AG08396 (cell line): ENCODE results near the gene TRAPPC12.

Experiments
- DNase-seq: peaks from one replicate; pipeline ENCODE4 v3.0.0; 2012; ENCODE audit warnings: low spot score, mixed read lengths

TRAPPC12 gene

DNA sequence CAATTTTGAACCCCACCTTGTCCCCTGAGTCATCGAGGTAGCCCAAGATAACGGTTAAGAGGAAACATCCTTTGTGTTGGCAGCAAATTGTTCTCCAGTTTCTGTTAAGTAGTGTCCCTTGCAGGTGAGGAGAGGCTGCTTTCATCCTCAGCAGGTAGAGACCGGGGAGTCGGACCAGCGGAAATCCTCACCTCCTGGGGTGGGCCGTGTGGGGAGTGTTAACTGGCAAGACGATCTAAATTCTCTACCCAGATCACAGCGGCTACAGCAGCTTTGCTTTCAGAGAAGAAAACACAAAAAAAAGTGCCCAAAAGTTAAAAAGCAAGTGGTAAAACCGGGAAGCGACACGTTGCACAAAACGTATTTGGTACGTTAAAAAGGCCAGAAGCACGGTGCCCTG lies 76.6 kb downstream of the TRAPPC12 start:
- no peak for DNase-seq

DNA sequence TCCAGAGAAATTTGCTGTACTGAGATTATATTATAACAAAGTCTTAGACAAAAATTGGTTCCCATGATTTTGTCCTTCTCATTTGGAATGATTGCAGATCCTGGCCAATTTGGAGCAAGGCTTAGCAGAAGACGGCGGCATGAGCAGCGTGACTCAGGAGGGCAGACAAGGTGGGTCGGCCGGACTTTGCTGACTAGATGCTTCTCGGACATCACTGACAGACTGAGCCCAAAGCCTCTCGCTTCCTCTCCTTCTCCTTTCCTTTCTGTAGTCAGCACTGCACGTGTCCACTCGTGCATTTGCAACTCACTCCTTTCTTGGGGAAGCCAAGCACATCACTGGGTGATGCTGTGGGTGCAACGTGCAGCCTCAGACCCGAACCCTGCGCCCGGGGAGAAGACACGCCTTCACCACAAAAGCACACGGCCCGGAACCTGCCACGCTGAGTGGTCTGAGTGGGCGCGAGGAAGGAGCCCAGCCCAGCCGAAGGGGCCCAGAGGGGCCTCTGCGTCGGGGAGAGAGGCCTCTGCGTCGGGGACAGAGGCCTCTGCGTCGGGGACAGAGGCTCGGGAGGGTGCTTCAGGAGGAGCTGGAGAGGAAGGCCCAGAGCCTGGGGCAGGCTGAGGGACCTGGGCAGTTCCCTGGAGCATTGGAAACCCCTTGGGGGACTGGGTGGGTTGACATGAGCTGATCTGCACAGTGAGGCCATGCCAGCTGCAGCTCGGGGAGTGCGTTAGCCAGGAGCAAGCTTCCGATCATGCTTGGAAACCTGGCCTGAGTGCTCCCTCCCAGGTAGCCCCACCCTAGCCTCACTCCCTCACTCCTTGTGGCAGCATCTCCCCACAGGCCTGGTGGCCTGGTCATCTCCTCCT lies 78.3 kb downstream of the TRAPPC12 start:
- no peak for DNase-seq

DNA sequence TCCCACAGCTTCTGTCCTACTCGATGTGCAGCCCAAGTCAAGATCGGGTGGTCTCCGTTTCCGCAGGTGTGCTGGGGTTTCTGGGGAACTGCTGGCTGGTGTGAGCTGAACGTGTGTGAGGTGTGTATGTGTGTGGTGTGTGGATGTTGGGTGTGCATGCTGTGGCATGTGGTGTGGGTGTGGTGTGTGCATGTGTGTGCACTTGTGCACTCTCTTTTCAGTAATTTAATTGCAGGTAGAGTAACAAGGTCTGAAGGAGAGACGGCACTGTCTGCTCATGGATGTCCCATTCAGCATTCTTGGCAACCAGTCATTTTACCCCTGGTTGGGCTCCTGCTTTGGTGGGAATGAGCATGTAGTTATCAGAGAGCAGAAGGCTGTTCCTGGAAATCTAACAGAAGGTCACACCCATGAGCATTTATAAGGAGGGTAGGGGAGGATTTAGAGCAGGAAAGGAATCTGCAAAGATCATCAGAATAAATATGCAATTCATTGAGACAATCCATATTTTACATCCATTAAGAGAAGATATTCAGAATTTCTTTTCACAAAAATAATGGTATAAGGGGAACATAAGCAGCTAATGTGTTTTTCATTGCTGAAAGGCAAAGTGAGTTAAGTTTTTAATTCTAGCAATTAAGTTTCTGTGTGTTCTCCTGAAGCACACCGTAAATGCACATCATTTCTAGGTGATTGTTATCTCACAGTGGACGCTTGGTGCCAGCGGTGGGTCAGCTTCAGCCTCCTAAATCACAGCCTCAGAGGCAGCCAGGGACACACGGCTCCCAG lies 79.1 kb downstream of the TRAPPC12 start:
- no peak for DNase-seq

DNA sequence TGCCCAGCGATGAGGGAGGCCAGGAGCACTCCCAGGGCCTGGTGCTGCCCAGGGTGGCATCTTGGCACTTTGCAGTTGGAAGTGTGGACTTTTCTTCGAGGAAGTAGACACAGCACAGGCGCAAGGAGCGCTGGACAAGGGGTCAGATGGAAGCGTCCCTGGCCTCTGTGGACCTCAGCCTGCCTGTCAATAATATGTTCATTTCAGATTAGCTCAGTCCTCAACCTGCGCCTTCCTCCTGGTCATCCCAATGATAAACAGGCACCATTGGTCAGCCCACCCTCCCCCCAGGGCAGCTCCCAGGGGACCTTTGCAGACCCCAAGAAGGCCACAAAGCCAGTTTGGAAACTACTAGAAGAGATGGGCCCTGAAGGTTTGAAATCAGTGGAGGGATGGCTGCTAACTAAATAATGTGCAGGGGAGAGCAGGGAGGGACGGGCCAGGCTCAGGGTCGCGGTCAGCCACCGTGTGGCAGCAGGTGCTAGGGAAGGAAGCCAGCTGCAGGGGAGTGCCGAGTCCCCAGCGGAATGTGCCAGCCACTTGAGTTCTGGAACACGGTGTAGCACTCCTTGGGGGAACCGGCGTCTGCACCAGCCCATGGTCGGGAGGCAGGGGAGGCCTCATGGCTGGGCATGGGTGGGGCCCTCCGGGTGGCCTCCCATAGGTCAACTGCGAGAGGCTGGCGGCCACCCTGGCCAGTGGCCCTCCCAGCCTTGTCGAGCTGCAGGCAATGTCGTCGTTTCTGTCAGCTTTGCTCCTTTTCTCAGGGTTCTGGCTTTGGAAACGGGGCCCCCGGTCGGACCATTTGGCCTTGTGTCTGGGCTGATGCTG lies 79.9 kb downstream of the TRAPPC12 start:
- DNase-seq: no peak

DNA sequence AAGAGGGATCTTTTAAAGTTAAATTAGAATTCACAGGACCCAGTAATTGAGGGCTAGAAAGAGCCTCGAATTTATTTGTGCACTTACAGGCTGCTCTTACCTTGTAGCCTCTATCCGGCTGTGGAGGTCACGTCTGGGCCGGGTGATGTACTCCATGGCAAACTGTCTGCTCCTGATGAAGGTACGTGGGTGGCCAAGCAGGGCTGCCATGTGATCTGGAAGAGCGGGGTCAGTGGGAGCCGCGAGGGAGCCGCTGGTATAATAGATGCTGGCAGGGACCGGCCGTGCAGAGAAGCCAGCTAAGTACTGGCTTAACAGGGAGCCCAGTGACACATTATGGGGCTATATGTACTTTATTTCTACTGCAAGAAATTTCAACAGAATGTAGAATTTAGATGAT lies 80.7 kb downstream of the TRAPPC12 start:
- no peak for DNase-seq

DNA sequence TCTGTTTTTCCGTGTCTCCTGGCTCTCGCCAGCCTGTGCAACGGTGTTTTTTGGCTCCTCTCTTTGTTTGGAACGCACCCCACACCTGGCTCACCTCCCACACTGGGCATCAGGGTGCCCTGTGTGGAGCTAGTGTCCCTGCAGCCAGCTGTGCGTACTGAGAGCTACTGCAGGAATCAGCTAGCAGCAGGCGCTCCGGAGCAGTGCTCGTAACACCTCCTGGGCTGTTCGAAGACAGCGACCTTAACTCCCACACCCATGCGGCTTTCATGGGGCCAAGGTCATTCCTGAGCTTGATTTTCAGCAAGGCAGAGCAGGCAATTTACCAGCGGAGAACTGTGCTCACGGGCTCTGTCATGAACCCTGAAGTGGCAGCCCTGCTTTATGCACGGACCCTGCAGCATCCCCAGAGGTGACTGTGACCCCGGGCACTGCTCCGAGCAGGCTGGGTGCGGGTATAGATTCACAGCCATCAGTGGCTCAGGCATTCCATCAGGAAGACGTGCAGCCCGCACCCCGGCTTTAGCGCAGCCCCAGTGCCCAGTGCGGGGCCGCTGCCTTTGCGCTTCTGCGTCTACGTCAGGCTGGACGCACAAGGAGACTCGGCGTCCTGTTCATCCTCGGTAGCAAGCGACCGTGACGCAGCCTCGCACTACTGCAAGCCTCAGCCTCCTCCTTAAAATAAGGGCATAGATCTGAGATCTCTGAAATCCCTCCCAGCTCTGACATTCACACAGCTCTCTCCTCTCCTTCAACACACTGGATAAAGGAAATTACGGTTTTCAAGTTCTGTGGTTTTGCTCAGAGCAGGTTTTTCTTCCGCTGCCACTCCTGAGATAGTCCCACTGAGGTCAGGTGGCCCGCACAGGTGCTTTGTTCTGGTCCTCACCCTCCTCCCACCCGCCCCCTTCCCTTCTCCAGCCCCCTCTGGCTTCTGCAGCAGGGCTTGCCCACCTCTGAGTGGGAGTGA lies 81.6 kb downstream of the TRAPPC12 start:
- no peak for DNase-seq

DNA sequence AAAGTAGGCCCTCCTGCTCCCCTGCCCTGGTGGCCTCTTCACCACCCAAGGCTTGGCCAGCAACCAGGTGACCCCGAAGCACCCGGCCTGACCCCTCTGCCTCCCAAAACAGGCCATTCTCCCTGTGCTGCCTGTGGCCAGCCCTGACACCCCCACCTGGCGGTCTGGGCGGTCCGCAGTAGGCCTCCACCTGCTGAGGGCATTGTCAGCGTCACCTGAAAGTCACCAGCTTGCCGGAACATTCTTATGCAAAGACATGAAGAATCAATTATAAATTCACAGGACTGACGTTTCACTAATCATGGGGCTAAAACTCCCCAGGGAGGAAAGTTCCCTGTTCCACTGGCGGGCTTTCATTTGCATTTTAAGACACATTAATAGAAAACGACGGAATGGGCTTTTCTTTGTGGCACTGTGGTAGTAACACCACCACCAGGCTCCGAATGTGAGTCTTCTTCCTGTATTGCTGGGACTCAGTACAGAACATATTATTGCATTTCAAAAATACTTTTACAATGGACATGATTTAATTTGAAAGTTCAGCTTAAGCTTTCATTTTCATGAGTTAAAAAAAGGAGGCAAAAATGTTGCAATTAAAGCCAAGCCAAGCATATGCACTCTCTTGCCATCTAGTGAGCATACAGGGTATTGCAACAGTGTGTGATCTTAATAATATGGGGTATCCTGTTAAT lies 82.5 kb downstream of the TRAPPC12 start:
- DNase-seq: peak; percentile 82

DNA sequence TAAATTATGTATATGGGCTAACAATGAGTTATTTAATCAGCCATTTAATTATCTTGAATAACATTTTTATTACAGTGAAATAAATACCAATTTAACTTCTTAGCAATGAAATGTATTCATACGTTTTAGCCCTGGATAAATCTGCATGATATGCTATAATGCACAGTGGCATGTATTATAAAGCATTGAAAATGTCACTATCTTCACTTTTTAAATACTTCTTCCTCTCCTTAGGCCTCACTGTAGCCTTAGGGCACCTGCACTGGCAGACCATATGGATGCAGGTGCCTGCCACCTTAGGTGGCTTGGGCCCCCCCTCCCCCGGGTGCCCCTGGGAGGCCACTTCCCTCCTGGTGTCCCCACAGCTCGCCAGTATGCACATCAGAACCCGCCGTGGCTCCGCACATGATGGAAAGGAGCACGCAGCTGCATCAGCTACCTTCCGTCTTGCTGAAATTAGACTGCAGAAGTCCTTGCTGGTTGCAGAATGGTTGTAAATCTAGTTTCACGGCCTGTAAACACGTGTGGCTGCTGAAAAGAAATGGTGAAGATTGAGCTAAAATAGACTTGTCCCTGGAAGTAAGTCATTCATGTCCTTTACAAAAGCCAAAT lies 83.1 kb downstream of the TRAPPC12 start:
- no peak for DNase-seq

DNA sequence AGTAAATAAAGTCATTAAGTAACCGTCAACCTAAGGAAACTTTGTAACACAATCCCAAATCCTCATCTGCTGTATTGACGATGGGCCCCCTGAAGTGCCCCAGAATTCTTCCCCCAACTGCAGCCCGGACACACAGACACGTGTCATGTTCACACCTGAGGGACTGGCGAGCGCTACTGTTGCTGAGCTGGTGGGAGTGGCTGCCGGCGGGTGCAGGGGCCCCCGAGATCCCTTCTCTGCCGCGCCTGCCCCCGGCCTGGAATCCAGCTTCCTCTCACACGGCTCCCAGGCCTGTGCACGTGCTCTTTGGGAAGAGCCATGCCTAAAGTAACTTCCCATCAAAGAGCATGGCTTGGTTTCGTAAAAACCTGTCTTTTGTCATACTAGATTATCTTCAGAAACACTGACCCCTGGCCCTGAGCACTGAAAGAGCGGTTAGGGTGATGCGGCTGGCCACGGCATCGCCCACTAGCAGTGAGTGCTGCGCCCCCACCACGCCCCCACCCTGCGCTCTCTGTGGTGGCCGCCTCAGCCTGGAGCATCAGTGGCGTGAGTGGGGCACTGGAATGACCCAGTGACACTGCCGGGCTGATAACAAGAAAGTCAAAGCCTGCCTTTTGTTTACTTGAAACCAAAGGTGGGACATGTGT lies 83.8 kb downstream of the TRAPPC12 start:
- no peak for DNase-seq

DNA sequence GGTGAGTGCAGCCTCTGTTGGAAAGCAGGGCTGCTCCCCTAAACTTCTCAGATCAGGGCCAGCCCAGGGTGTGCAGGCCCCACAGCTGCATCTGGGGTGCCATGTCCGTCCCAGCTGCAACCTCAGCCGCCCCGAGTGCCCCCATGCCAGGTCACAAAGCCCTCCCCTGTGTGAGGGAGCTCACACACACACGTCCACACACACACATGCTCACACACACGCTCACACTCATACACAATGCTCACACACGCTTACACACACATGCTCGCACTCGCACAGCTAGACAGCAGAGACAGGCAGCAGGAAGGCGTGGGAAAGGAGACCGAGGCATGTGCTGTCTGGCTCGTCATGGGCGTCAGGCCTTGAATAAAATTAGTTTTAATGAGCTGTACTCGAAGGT lies 84.5 kb downstream of the TRAPPC12 start:
- no peak for DNase-seq

DNA sequence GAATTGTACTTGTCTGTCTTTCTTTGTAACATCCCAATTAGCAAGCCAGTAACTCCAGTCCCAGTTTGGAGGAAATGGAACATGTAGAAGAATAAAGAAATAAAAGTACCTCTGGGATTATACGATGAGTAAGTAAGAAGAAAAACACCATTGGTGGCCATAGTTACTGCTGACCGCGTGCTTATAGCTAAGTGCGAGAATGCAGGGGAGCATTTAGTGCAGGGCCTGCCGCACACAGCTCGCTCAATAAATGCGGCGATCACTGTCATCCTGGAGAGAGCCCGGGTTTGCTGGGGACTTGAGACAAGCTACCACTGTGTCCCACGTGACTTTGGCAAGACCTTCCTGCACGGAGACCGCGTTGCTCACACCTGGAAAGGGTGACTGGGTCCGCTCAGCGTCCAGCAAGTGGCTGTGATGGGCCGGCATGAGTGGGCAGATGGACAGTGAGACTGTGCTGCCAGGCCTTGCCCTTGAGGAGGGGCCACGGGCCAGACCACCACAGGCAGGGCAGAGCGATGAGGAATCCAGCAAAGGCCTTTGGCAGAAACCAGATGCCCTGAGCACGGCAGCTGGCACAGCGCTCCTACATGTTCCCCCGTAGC lies 85.0 kb downstream of the TRAPPC12 start:
- no peak for DNase-seq

DNA sequence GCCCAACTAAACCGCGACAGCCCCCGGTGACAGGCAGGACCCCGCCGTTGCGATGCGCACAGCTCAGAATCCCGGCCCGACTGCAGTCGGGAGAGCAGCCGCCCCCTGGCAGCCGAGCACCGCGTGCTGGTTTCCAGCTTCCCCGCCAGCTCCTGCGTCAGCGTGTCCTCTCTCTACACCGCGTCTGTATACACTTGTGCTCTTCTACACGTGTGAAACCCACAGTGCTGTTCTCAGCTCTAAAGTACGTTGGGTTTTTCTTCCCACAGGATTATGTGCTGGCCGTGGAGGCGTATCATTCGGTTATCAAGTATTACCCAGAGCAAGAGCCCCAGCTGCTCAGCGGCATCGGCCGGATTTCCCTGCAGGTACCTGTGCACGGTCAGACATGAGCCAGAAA lies 85.8 kb downstream of the TRAPPC12 start:
- no peak for DNase-seq

DNA sequence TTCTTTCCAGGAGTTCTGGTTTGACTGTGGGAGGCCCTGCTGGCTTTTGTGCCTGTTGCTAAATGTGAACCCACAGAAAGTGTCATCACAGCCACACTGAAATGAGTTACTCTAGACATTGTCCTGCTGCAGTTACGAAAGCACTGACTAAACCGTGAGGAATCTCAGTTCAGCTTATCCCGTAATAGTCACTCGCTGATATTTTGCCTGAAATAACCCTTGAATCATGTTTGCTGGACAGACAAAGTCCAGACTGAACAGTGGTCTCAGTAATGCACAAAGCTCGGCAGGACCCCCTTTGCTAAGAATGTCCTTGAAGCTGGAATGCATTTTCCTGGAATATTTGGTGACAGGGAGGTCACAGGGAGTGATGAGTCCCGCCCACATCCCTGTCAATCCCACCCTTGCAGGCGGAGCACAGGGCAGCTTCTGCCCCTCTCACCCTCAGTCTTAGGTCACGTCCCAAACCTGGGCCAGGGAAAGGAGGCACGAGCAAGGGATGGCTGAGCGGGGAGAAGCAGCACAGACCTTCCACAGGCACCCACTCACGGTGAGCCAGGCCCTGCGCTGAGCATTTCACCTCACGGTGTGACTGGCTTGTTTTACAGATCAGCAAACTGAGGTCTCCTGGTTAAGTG lies 86.5 kb downstream of the TRAPPC12 start:
- peak; percentile 92 for DNase-seq

DNA sequence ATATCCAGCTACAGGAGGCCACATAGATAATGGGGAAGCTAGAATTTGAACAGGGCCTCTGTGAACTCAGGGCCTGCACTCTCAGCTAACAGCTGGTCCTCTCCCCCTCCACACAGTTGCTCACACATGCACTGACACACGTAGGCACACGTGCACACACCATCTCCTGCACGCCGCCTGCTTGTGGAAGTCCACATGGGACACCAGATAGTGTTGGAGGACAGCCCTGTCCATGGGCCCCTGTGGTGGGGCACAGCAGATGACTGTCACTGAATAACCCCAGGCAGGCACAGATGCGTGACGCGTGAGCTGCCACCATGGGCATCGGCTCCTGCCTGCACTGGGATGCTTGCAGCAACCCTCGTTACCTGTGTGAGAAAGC lies 87.0 kb downstream of the TRAPPC12 start:
- no peak for DNase-seq

DNA sequence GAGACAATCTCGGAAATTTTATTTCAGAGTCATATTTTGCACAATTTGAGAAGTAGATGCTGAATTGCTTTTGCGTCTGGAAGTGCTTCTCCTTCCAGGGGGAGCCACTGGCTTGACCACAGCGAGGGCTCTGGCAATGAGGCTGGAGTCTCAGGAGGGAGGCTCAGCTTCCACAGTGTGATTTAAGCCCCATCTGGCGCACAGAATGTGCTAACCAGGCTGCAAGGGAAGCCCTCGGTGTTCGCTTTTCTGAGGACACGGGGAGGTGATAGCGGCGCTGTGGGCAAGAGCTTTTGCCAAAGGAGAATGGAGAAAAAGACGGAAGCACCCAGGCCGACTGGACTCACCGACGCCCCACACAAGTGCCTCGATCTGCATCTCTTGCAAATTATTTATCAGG lies 87.5 kb downstream of the TRAPPC12 start:
- DNase-seq: no peak

DNA sequence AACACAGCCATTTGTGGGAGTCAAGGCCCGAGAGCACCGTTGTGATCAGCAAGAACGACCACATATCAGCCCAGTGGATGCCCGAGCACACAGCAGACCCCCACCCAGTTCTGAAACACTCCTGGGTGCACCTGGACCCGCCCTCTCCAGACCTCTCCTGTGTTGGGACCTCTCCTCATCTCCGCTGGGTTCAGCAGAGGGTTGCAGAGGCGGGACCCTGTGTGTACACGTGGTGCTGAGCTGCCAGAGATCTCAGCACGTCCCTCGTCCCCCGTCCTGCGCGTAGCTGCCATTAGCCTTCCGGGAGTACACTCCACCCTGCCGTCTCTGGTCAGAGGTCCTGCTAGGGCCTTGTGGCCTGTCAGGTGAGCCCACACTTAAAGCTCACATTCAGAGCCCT lies 88.2 kb downstream of the TRAPPC12 start:
- no peak for DNase-seq

DNA sequence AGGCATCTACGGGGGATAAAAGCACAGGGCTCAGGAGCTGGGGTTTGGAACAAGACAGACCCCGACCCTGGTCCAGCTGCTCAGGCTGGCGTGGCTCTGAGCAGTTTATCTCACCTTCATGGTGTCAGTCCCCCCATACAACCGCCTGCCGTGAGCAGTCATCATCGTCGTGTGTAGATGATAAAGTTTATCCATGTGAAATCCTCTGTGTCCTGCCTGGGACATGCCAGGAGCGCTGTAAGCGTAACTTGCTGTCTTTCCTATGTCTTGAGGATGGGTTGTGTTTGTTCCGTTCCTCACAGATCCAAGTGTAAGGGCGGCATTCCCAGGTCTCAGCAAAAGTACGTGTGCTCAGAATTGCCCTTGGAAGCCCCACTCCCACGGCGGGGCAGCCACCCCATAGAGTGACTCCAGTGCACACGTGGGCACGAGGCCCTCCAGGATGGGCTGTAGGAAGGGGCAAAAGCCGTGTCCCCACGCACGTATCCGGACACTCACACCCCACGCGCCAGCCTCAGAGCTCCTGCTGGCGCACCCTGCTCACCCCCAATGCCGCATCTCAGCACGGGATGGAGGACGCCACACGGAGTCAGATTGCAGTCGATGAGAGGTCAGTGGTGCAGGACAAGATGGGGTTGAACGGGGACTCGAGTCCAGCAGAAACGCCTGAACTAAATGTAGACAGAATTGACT lies 88.9 kb downstream of the TRAPPC12 start:
- DNase-seq: no peak

DNA sequence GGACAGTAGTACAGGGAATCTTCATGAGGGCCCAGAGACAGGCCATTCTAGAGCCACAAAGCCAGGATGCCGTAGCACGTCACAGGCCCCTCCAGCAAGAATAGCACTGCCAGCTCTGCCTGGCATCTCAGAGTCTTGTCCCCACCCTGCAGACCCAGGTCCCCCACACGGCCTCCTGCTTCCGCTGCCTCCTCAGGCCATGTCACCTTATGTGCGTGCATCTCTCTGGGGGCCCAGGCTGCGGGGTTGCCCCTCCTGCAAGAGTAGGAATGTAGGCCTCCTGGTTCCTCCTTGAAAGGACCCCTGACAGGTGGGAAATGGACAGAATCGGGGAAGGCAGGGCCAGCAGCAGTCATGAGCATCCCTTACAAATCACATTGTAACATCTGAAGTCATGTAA lies 90.0 kb downstream of the TRAPPC12 start:
- no peak for DNase-seq
